ENCODE measurements around the gene BBS9.

The BBS9 gene

GRCh38 chr7:33646891-33647391 lies 517.6 kb downstream of the BBS9 start:
- H3K27ac ChIP-seq = no peak overlapping the region

GRCh38 chr7:33649476-33650441 lies 520.4 kb downstream of the BBS9 start:
- TF ChIP-seq CTCF (IDR thresholded peaks at IDR 0.05) (no peak), ZFX (IDR thresholded peaks at IDR 0.05; ENCODE audit: borderline replicate concordance) (no peak)
- H3K27ac ChIP-seq = no peak overlapping the region

More at GRCh38 chr7:33646891-33647391, 517.6 kb downstream of the BBS9 start:
- TF ChIP-seq ZFX (IDR thresholded peaks at IDR 0.05; ENCODE audit: borderline replicate concordance) = no peak
- TF ChIP-seq CTCF (IDR thresholded peaks at IDR 0.05) = no peak

- H3K27ac ChIP-seq = no peak overlapping the region
- no peak for TF ChIP-seq CTCF (IDR thresholded peaks at IDR 0.05)
- TF ChIP-seq ZFX (IDR thresholded peaks at IDR 0.05; ENCODE audit: borderline replicate concordance) = no peak
These were observed 521.5 kb downstream of the BBS9 start for GRCh38 chr7:33650828-33651227.

GRCh38 chr7:33651998-33652515 lies 522.7 kb downstream of the BBS9 start:
- no peak overlapping the region for H3K27ac ChIP-seq
- no peak for TF ChIP-seq ZFX (IDR thresholded peaks at IDR 0.05; ENCODE audit: borderline replicate concordance)
- TF ChIP-seq CTCF (IDR thresholded peaks at IDR 0.05) = no peak

- H3K27ac ChIP-seq = no peak overlapping the region
- no peak for TF ChIP-seq ZFX (IDR thresholded peaks at IDR 0.05; ENCODE audit: borderline replicate concordance)
- TF ChIP-seq CTCF (IDR thresholded peaks at IDR 0.05) = no peak
These were observed 525.3 kb downstream of the BBS9 start for GRCh38 chr7:33654676-33655075.
